ENCODE results near the gene SUSD4. TPM values are rescaled to one million over a fixed set of nuclear protein-coding genes. Genes with fewer than 3 reads are reported as not detected.

The SUSD4 gene
- total RNA-seq, 1 experiment from 2014 or later = 3.5 TPM

- WGBS (ENCODE audit: extremely low coverage, insufficient read length, low lambda C conversion rate) = no CpG with 5 or more reads among the region's 3 CpGs
- Histone ChIP-seq H3K79me1 (ENCODE audit: insufficient read depth, low read depth, low read length, poor library complexity, severe bottlenecking) (no peaks in the 10 kb centered on the region), H3K4me1 (ENCODE audit: insufficient read depth, low read length) (no peaks in the 10 kb centered on the region), H4K91ac (ENCODE audit: insufficient read length, low read depth, low read length) (no peak overlapping the region), H2BK15ac (ENCODE audit: low read depth, low read length) (no peak overlapping the region), H3K23me2 (ENCODE audit: insufficient read length, low read depth, low read length, poor library complexity, severe bottlenecking) (no peaks in the 10 kb centered on the region), H3K23ac (ENCODE audit: insufficient read length, low read depth, low read length) (no peak overlapping the region), H3K9me3 (ENCODE audit: control insufficient read depth, low read depth, low read length) (no peaks in the 10 kb centered on the region), H2BK20ac (ENCODE audit: low read depth, low read length, poor library complexity, severe bottlenecking) (no peak overlapping the region), H3K14ac (ENCODE audit: insufficient read depth, low read length) (no peak overlapping the region), H4K20me1 (ENCODE audit: control insufficient read depth, insufficient read depth, insufficient read length) (no peaks in the 10 kb centered on the region), H3T11ph (ENCODE audit: low read length) (no peak overlapping the region), H3K27ac (ENCODE audit: insufficient read length, low read depth, low read length) (no peak overlapping the region), H4K5ac (ENCODE audit: insufficient read length, low read depth, low read length) (no peak overlapping the region), H2BK120ac (ENCODE audit: low read depth, low read length, poor library complexity, severe bottlenecking) (no peak overlapping the region), H3K9ac (ENCODE audit: extremely low read depth, insufficient read length, low read length) (no peak overlapping the region), H3K4ac (ENCODE audit: low read depth, low read length) (no peak overlapping the region), H4K8ac (replicated peaks; ENCODE audit: insufficient read length, low read depth, low read length) (no peak overlapping the region), H3K79me2 (ENCODE audit: insufficient read depth, low read length) (no peaks in the 10 kb centered on the region), H2AK5ac (ENCODE audit: insufficient read length, low read length) (no peak overlapping the region), H3K18ac (ENCODE audit: insufficient read length, low read depth, low read length) (no peak overlapping the region), H2AFZ (ENCODE audit: low read length) (no peak overlapping the region), H2BK5ac (ENCODE audit: insufficient read length, low read length) (no peak overlapping the region), H3K4me2 (ENCODE audit: insufficient read depth, insufficient read length, low read length) (no peak overlapping the region), H3K27me3 (ENCODE audit: insufficient read depth, low read length) (no peaks in the 10 kb centered on the region), H2BK12ac (ENCODE audit: insufficient read length, low read depth, low read length) (no peak overlapping the region), H3K56ac (ENCODE audit: insufficient read length, low read depth, low read length) (no peak overlapping the region)
- Mint-ChIP-seq H3K27me3 (ENCODE audit: low read depth) (peaks cover 2% of the 10 kb centered on the region; the same call in 1 of the 2 replicates), H3K4me1 (peaks cover 14 to 15% of the 10 kb centered on the region in 2 experiments), H3K9me3 (no peaks in the 10 kb centered on the region), H3K27ac (no peak overlapping the region), H3K36me3 (ENCODE audit: insufficient read depth in 1 of 3, low read depth in 3 of 3) (no peaks in the 10 kb centered on the region), H3K4me3 (no peak overlapping the region)
- DNase-seq = no peak
- TF ChIP-seq CTCF (conservative IDR thresholded peaks at IDR 0.05) = no peak
Observed at GRCh38 chr1:223330466-223330865, 33.5 kb downstream of the SUSD4 start.
